Gastroesophageal sphincter (tissue), 3 donors: ENCODE results near the gene HIVEP2.

Experiments used
- POLR2A ChIP-seq, 2 donors: fragments of 450-650 bp; IDR thresholded peaks; one replicate each; pipeline ENCODE4 v1.6.1; 2017; ENCODE audit warnings: antibody characterized with exemption in 2 of 2, mild to moderate bottlenecking in 2 of 2, moderate library complexity in 1 of 2
- POLR2AphosphoS5 ChIP-seq: sonication (generic); formaldehyde crosslinking; IDR thresholded peaks from one replicate; pipeline ENCODE4 v1.6.1; 2017; ENCODE audit warnings: antibody characterized with exemption
- TF ChIP-seq, protein P1 (sequence below), 4 experiments: fragments of 200-600 bp in 2 of 4; fragments of 450-650 bp in 2 of 4; sonication (generic) in 1 of 4; IDR thresholded peaks; one replicate each; pipeline ENCODE4 v1.5.1; 2017 to 2019; ENCODE audit warnings: antibody characterized with exemption in 4 of 4, mild to moderate bottlenecking in 2 of 4, moderate library complexity in 2 of 4

DNA sequence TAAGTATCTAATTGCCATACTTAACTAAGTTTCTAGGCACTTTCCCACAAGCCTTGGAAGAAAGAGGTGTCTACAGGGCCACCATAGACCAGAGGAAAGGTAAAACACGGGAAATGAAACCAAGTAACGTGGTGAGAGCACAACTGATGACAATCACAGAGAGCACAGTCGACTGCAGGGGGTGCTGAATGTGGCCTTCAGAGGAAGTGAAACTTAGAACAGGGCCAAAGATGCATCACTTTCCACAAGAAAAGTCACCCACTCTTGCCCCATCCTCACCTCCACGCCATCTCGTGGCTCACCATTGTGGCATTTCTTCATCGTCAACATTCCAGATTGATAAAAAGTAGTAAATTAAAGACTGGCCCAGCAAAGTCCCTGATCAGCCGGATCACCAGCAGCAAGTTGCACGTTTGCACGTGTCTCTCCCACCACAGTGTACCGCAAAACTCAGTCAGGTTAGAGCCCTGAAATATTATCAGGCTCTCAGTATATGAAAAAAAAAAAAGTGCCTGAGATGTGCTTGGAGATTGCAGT, 31.4 kb downstream of the HIVEP2 start:
- TF ChIP-seq, protein P1, sequence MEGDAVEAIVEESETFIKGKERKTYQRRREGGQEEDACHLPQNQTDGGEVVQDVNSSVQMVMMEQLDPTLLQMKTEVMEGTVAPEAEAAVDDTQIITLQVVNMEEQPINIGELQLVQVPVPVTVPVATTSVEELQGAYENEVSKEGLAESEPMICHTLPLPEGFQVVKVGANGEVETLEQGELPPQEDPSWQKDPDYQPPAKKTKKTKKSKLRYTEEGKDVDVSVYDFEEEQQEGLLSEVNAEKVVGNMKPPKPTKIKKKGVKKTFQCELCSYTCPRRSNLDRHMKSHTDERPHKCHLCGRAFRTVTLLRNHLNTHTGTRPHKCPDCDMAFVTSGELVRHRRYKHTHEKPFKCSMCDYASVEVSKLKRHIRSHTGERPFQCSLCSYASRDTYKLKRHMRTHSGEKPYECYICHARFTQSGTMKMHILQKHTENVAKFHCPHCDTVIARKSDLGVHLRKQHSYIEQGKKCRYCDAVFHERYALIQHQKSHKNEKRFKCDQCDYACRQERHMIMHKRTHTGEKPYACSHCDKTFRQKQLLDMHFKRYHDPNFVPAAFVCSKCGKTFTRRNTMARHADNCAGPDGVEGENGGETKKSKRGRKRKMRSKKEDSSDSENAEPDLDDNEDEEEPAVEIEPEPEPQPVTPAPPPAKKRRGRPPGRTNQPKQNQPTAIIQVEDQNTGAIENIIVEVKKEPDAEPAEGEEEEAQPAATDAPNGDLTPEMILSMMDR (IDR thresholded peaks at IDR 0.05): no peak
- TF ChIP-seq POLR2AphosphoS5: no peak
- TF ChIP-seq POLR2A (IDR thresholded peaks at IDR 0.05): no peak
